ENCODE results near the gene TOM1. TPM values are rescaled to one million over a fixed set of nuclear protein-coding genes. Genes with fewer than 3 reads are reported as not detected.

TOM1 gene
- polyA plus RNA-seq, 2 of the 4 experiments (the other 2 are of a cell fraction), result 14.5 to 16.6 TPM

DNA sequence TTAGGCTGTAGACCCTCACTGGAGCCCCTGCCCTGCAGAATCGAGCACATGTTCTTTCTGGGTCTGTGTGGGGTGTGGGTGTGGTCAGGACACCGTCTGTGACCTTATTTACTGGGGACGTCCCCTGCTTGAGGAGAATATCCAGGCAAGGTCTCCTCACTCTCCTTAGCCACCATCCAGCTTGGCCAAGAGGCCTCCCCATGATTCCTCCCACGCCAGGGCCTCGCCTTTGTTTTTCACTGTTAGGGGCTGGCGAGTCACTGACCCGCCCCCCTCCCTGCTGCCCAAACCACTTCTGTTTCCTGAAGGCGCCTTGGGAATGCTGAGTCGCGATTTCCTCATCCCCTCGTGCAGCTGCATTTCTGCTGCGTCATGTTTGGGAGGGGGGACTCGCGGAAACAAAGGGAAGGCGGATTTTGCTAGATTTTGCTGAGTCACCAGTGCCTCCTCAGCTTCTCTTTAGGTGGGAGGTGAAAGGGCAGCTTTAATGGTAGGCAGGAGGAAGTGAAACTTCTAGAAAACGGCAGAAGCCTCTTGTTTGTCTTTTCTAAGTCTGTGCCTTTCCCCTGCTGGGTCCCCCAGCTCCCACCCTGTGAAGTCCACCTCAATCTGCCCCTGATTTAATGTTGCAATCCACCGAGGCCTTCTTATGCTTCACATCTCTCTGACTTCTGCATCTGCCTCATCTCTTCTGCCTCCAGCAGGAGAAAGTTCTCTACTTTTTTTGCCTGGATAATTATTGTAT, 77.2 kb downstream of the TOM1 start (continued):
- TF ChIP-seq RCOR1 (IDR thresholded peaks at IDR 0.05; ENCODE audit: low read depth, low read length) (no peak), EP300 (IDR thresholded peaks at IDR 0.05) (peak; percentile 67 to 78; a peak in 3 of 5 replicates), BHLHE40 (IDR thresholded peaks at IDR 0.05; ENCODE audit: low read depth, low read length) (peak; percentile 68), HOXB5 (CRISPR knock-in tag; IDR thresholded peaks at IDR 0.05) (peak; percentile 51; the same call in 1 of the 2 replicates), HDAC2 (IDR thresholded peaks at IDR 0.05) (no peak), NFE2L2 (conservative IDR thresholded peaks at IDR 0.05; ENCODE audit: low read length) (peak; percentile 100), NPAS2 (CRISPR knock-in tag; IDR thresholded peaks at IDR 0.05; ENCODE audit: borderline replicate concordance) (no peak), ZC3H11A (IDR thresholded peaks at IDR 0.05) (no peak), KDM5A (IDR thresholded peaks at IDR 0.05) (no peak), ATOH8 (CRISPR knock-in tag; IDR thresholded peaks at IDR 0.05; ENCODE audit: low read depth) (peak; percentile 52; the same call in 1 of the 2 replicates)
- TF ChIP-seq, protein P1, sequence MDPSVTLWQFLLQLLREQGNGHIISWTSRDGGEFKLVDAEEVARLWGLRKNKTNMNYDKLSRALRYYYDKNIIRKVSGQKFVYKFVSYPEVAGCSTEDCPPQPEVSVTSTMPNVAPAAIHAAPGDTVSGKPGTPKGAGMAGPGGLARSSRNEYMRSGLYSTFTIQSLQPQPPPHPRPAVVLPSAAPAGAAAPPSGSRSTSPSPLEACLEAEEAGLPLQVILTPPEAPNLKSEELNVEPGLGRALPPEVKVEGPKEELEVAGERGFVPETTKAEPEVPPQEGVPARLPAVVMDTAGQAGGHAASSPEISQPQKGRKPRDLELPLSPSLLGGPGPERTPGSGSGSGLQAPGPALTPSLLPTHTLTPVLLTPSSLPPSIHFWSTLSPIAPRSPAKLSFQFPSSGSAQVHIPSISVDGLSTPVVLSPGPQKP (IDR thresholded peaks at IDR 0.05; ENCODE audit: low read depth, low read length), result no peak

DNA sequence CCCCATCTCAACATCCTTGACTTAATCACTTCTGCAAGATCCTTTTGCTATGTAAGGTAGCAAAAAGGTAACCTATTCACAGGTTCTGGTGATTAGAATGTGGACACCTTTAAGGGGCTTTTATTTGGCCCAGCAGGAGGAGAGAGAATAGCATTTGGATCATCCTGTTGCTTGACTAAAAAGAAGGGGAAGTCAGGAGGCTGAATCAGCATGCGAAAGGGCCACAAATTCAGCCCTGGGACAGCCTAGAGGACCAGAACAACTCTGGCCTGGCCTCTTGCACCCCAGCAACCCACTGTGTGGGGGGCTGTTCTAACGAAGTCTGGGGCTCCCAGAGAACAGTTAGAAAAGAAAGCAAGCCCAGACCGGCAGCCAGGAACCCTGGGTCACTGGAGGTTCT, 78.0 kb downstream of the TOM1 start:
- no peak overlapping the region for H3K4me3 ChIP-seq
- ChIA-PET CTCF (interaction anchor here (0.6 to 1.4 kb wide), 2 partner anchors 12 to 25 kb away, joined by 3 to 7 read pairs; no protein-coding TSS in a partner anchor), POLR2A (no interaction called here)
- H3K4me1 ChIP-seq, result peaks cover 68% of the 10 kb centered on the region
- FAIRE-seq (no peak), ATAC-seq (no peak), DNase-seq (ENCODE audit: low read depth in 1 of 2, low spot score in 1 of 2) (no peak)
- H3K27ac ChIP-seq, result peak overlapping the region; percentile 95 to 99
- WGBS (ENCODE audit: missing lambda C conversion rate), result 65% methylated on average over 3 of the region's 3 CpGs
- TF ChIP-seq NFE2L2 (conservative IDR thresholded peaks at IDR 0.05; ENCODE audit: low read length), result no peak
- no peak for TF ChIP-seq POLR2A (IDR thresholded peaks at IDR 0.05; ENCODE audit: low read length)
- TF ChIP-seq, protein P2, sequence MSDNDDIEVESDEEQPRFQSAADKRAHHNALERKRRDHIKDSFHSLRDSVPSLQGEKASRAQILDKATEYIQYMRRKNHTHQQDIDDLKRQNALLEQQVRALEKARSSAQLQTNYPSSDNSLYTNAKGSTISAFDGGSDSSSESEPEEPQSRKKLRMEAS (IDR thresholded peaks at IDR 0.05), result no peak
- H3K4me2 ChIP-seq, result peak overlapping the region; percentile 77; the same call in 1 of the 3 replicates
- no peaks in the 10 kb centered on the region for H3K9me3 ChIP-seq

DNA sequence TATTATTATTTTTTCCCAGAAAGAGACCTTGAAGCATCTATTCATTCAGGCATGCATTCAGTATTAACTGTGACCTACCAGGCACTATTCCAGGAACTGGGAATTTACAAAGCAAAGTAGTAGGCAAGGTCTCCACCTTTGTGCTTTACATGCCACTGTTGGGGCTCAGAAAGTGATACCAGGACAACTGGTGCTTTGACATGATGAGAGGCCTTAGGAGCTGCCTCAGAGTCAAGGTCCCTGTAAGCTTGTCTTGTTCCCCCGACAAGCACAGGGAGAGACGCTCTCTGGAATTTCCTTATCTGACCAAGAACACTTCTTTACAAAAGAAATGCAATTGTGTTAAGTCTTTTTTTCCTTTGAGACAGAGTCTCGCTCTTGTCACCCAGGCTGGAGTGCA, 78.9 kb downstream of the TOM1 start:
- 82% methylated on average over 3 of the region's 3 CpGs for WGBS (ENCODE audit: missing lambda C conversion rate)
- CTCF ChIA-PET, result no interaction called here
- Histone ChIP-seq H3K4me3 (no peak overlapping the region), H3K9me3 (no peaks in the 10 kb centered on the region), H3K4me1 (peaks cover 62% of the 10 kb centered on the region), H3K27ac (peak overlapping the region; percentile 95 to 99), H3K4me2 (peak overlapping the region; percentile 92)
- DNase-seq (ENCODE audit: low read depth in 1 of 2, low spot score in 1 of 2) (no peak), ATAC-seq (no peak), FAIRE-seq (no peak)
- POLR2A ChIA-PET, result no interaction called here
- TF ChIP-seq ZC3H11A (IDR thresholded peaks at IDR 0.05) (no peak), NFE2L2 (conservative IDR thresholded peaks at IDR 0.05; ENCODE audit: low read length) (no peak), CHD4 (IDR thresholded peaks at IDR 0.05; ENCODE audit: borderline replicate concordance) (no peak), ESRRA (IDR thresholded peaks at IDR 0.05; ENCODE audit: borderline replicate concordance, low read length) (no peak), POLR2AphosphoS2 (conservative IDR thresholded peaks at IDR 0.05; ENCODE audit: low read length) (no peak), ZSCAN20 (CRISPR knock-in tag; IDR thresholded peaks at IDR 0.05) (no peak), CBX2 (IDR thresholded peaks at IDR 0.05; ENCODE audit: borderline replicate concordance, low read depth) (no peak), USF2 (IDR thresholded peaks at IDR 0.05) (no peak), KDM1A (IDR thresholded peaks at IDR 0.05; ENCODE audit: low read depth) (no peak), HOXB13 (CRISPR knock-in tag; IDR thresholded peaks at IDR 0.05; ENCODE audit: low read depth) (no peak), RCOR1 (IDR thresholded peaks at IDR 0.05; ENCODE audit: low read depth, low read length) (no peak), HOXB5 (CRISPR knock-in tag; IDR thresholded peaks at IDR 0.05) (no peak), POLR2A (IDR thresholded peaks at IDR 0.05; ENCODE audit: low read length) (no peak), PHF8 (IDR thresholded peaks at IDR 0.05; ENCODE audit: borderline replicate concordance, low read depth) (no peak), RAD21 (conservative IDR thresholded peaks at IDR 0.05 in 1 of 2, IDR thresholded peaks at IDR 0.05 in 1 of 2) (no peak)
- TF ChIP-seq, protein P2 (IDR thresholded peaks at IDR 0.05), result no peak
- TF ChIP-seq, protein P3, sequence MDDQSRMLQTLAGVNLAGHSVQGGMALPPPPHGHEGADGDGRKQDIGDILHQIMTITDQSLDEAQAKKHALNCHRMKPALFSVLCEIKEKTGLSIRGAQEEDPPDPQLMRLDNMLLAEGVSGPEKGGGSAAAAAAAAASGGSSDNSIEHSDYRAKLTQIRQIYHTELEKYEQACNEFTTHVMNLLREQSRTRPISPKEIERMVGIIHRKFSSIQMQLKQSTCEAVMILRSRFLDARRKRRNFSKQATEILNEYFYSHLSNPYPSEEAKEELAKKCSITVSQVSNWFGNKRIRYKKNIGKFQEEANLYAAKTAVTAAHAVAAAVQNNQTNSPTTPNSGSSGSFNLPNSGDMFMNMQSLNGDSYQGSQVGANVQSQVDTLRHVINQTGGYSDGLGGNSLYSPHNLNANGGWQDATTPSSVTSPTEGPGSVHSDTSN (IDR thresholded peaks at IDR 0.05), result no peak
